Panc1 (cell line): Measurements from ENCODE around the gene TBC1D22B.

ENCODE experiments used
- POLR2AphosphoS5 ChIP-seq: IDR thresholded peaks from 2 replicates; pipeline ENCODE4 v1.6.1; 2012; ENCODE audit warnings: mild to moderate bottlenecking, low read depth, low read length, moderate library complexity
- TF ChIP-seq, protein P1 (sequence below): fragments of 450-650 bp; IDR thresholded peaks from 2 replicates; pipeline ENCODE4 v1.5.1; 2017; ENCODE audit warnings: mild to moderate bottlenecking
- TF ChIP-seq, protein P2 (sequence below), 2 experiments: IDR thresholded peaks; 2 replicates each; pipeline ENCODE4 v1.6.1; 2011 to 2012; ENCODE audit warnings: low read depth in 2 of 2, control low read depth in 1 of 2, low read length in 1 of 2, mild to moderate bottlenecking in 1 of 2, moderate library complexity in 1 of 2; ENCODE audit not compliant: insufficient read depth in 1 of 2

DNA sequence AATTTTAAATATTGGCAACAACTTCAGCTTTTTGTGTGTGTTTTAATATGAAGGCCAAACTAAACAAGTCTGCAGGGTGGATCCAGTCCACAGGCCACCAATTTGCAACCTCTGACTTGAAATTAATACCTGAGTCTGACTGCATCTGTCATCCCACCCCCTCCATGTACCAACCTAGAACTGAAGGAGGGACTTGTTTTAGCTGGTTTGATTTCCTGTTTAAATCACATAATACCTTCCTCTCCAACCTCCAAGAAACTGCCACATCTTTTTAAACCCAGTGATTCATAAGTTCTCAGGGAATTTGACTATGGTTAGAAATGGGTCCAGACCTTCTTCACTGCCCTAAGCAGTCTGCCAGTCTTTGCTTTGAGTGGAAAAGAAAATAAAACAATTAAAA, 117.8 kb downstream of the TBC1D22B start:
- TF ChIP-seq, protein P1, sequence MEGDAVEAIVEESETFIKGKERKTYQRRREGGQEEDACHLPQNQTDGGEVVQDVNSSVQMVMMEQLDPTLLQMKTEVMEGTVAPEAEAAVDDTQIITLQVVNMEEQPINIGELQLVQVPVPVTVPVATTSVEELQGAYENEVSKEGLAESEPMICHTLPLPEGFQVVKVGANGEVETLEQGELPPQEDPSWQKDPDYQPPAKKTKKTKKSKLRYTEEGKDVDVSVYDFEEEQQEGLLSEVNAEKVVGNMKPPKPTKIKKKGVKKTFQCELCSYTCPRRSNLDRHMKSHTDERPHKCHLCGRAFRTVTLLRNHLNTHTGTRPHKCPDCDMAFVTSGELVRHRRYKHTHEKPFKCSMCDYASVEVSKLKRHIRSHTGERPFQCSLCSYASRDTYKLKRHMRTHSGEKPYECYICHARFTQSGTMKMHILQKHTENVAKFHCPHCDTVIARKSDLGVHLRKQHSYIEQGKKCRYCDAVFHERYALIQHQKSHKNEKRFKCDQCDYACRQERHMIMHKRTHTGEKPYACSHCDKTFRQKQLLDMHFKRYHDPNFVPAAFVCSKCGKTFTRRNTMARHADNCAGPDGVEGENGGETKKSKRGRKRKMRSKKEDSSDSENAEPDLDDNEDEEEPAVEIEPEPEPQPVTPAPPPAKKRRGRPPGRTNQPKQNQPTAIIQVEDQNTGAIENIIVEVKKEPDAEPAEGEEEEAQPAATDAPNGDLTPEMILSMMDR, result no peak
- TF ChIP-seq, protein P2, sequence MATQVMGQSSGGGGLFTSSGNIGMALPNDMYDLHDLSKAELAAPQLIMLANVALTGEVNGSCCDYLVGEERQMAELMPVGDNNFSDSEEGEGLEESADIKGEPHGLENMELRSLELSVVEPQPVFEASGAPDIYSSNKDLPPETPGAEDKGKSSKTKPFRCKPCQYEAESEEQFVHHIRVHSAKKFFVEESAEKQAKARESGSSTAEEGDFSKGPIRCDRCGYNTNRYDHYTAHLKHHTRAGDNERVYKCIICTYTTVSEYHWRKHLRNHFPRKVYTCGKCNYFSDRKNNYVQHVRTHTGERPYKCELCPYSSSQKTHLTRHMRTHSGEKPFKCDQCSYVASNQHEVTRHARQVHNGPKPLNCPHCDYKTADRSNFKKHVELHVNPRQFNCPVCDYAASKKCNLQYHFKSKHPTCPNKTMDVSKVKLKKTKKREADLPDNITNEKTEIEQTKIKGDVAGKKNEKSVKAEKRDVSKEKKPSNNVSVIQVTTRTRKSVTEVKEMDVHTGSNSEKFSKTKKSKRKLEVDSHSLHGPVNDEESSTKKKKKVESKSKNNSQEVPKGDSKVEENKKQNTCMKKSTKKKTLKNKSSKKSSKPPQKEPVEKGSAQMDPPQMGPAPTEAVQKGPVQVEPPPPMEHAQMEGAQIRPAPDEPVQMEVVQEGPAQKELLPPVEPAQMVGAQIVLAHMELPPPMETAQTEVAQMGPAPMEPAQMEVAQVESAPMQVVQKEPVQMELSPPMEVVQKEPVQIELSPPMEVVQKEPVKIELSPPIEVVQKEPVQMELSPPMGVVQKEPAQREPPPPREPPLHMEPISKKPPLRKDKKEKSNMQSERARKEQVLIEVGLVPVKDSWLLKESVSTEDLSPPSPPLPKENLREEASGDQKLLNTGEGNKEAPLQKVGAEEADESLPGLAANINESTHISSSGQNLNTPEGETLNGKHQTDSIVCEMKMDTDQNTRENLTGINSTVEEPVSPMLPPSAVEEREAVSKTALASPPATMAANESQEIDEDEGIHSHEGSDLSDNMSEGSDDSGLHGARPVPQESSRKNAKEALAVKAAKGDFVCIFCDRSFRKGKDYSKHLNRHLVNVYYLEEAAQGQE (IDR thresholded peaks at IDR 0.05; ENCODE audit: insufficient read depth in 1 of 2, low read depth in 2 of 2, low read length in 1 of 2), result no peak
- no peak for TF ChIP-seq POLR2AphosphoS5
